GM21619 (cell line): ENCODE measurements around the gene CACNG3.

Experiments
- ATAC-seq: cut with Tn5 transposase; IDR thresholded peaks from one replicate; pipeline ENCODE4 v1.9.1; 2021; ENCODE audit not compliant: unreplicated experiment

Gene CACNG3

GRCh38 chr16:24381470-24382118, 125.5 kb downstream of the CACNG3 start:
- no peak for ATAC-seq

- no peak for ATAC-seq
These were observed 126.8 kb downstream of the CACNG3 start for GRCh38 chr16:24382762-24383407.

GRCh38 chr16:24394341-24394740, 138.2 kb downstream of the CACNG3 start:
- no peak for ATAC-seq

GRCh38 chr16:24396350-24397271, 140.5 kb downstream of the CACNG3 start:
- no peak for ATAC-seq

- no peak for ATAC-seq
These were observed 152.9 kb downstream of the CACNG3 start for GRCh38 chr16:24409045-24409444.
